ENCODE measurements around the gene BCORL1.

Gene BCORL1

DNA sequence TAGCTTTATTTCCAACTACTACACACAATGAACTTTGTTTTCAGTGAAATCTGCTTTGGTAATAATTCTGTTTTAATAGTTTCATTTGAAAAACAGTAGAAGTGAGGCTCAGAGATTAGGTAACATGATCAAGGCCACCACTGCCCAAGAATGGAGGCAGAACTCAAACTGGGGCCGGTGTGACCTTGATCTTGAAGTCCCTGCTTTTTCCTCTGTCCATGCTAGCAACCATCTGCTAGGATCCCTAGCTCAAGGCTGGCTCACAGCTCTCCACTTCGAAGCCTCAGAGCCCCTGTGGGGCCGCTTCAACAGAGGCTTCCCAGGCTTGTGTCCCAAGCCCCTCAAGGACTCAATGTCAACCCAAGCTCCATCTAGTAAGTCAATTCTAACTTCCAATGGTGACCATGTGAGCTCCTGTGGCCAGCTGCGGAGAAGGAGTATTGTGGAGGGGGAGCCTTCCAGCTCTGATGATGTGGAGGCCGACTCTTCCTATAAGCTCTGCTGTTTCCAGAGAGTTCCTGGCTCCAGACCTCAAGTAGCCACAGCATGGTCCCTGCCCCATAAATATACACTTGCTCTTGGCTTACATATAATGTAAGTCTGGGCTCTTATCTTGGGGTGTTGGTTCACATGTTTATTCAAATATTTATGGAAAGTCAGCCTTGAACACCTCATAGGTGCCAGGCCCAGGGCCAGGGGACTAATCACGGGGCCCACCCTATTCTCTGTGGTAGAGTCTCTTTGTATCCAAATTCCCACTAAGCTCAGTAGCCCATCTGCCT lies 113.0 kb downstream of the BCORL1 start:
- WGBS, 2 donors (ENCODE audit: extremely low coverage in 2 of 2, insufficient read length in 2 of 2, insufficient replicate concordance in 1 of 2) = no CpG with 5 or more reads among the region's 6 CpGs
- Histone ChIP-seq H3K9ac (ENCODE audit: low read depth, low read length, poor library complexity) (no peak overlapping the region), H2AFZ (ENCODE audit: low read length) (no peak overlapping the region), H4K8ac (ENCODE audit: low read depth, low read length) (no peak overlapping the region), H3K4me3 (ENCODE audit: low read length in 2 of 2) (no peak overlapping the region), H2BK12ac (ENCODE audit: low read length) (no peak overlapping the region), H2BK5ac (ENCODE audit: low read length) (no peak overlapping the region), H3K9me3 (replicated peaks in 1 of 2; ENCODE audit: control insufficient read depth in 2 of 2, insufficient read depth in 1 of 2, low read depth in 1 of 2, low read length in 2 of 2) (no peaks in the 10 kb centered on the region), H3K79me1 (ENCODE audit: low read depth, low read length) (peaks cover 1% of the 10 kb centered on the region), H3K23ac (ENCODE audit: low read depth, low read length, poor library complexity) (no peak overlapping the region), H3K4ac (ENCODE audit: low read length) (no peak overlapping the region), H2AK5ac (ENCODE audit: low read depth, low read length) (no peak overlapping the region), H3K27me3 (ENCODE audit: control insufficient read depth in 3 of 3, insufficient read depth in 3 of 3, low read depth in 1 of 3, low read length in 3 of 3) (no peaks in the 10 kb centered on the region), H3K4me1 (ENCODE audit: control insufficient read depth in 2 of 2, insufficient read depth in 1 of 2, low read depth in 1 of 2, low read length in 2 of 2) (no peaks in the 10 kb centered on the region), H2BK15ac (ENCODE audit: low read length) (no peak overlapping the region), H3K4me2 (ENCODE audit: insufficient read depth, low read length, poor library complexity, severe bottlenecking) (no peak overlapping the region), H3K27ac (replicated peaks; ENCODE audit: low read length) (no peak overlapping the region), H3K14ac (ENCODE audit: low read length) (no peak overlapping the region), H3K36me3 (replicated peaks in 1 of 2; ENCODE audit: control insufficient read depth in 2 of 2, insufficient read depth in 2 of 2, low read length in 2 of 2) (no peaks in the 10 kb centered on the region), H3K18ac (ENCODE audit: low read length) (no peak overlapping the region), H4K91ac (ENCODE audit: low read depth, low read length, poor library complexity) (no peak overlapping the region), H2BK120ac (ENCODE audit: low read depth, low read length) (no peak overlapping the region)
- DNase-seq (ENCODE audit: low spot score) = no peak

DNA sequence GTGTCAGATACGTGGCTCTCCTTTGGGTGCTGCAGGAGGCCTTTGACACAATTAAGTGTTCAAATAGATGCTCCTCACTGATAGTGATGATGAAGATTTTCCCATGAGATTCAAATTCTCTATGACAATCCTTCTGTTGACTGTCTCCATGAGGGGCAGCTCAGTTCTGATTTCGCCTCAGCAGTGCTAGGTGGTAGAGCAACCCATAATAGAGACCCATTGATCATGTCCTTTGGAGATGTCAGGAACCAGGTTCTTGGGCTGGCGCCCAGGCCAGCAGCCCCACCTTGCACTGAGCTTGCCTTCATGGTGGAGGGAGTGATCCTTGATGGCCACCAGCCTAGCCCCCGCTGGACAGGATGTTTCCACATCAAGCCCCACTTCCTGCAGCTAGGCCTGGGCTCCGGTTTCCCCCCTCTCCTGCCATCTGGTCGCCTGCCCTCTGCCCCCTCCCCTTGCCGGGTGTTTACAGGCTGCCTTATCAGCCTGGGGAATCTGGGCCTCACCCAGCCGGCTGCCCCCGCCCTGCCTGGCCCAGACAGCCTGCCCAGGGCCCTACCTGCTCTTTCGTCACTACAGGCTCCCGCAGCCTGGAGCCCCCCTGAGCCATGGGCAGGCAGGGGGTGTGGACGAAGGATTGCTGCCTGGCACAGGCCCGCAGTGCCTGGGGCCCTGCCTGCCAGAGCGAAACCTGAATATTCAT lies 115.2 kb downstream of the BCORL1 start:
- H2BK15ac ChIP-seq (ENCODE audit: low read length) = no peak overlapping the region
- H3K9ac ChIP-seq (ENCODE audit: low read depth, low read length, poor library complexity) = no peak overlapping the region
- no peaks in the 10 kb centered on the region for H3K36me3 ChIP-seq (replicated peaks in 1 of 2; ENCODE audit: control insufficient read depth in 2 of 2, insufficient read depth in 2 of 2, low read length in 2 of 2)
- no peaks in the 10 kb centered on the region for H3K27me3 ChIP-seq (ENCODE audit: control insufficient read depth in 3 of 3, insufficient read depth in 3 of 3, low read depth in 1 of 3, low read length in 3 of 3)
- no CpG with 5 or more reads among the region's 14 CpGs for WGBS, 2 donors (ENCODE audit: extremely low coverage in 2 of 2, insufficient read length in 2 of 2, insufficient replicate concordance in 1 of 2)
- H2AFZ ChIP-seq (ENCODE audit: low read length) = no peak overlapping the region
- H3K4me1 ChIP-seq (ENCODE audit: control insufficient read depth in 2 of 2, insufficient read depth in 1 of 2, low read depth in 1 of 2, low read length in 2 of 2) = no peaks in the 10 kb centered on the region
- peaks cover 1% of the 10 kb centered on the region for H3K79me1 ChIP-seq (ENCODE audit: low read depth, low read length)
- H2BK5ac ChIP-seq (ENCODE audit: low read length) = no peak overlapping the region
- no peak overlapping the region for H2BK120ac ChIP-seq (ENCODE audit: low read depth, low read length)
- H2BK12ac ChIP-seq (ENCODE audit: low read length) = no peak overlapping the region
- no peak for DNase-seq (ENCODE audit: low spot score)
- no peaks in the 10 kb centered on the region for H3K9me3 ChIP-seq (replicated peaks in 1 of 2; ENCODE audit: control insufficient read depth in 2 of 2, insufficient read depth in 1 of 2, low read depth in 1 of 2, low read length in 2 of 2)
- H3K4me2 ChIP-seq (ENCODE audit: insufficient read depth, low read length, poor library complexity, severe bottlenecking) = no peak overlapping the region
- no peak overlapping the region for H3K4me3 ChIP-seq (ENCODE audit: low read length in 2 of 2)
- H3K23ac ChIP-seq (ENCODE audit: low read depth, low read length, poor library complexity) = no peak overlapping the region
- no peak overlapping the region for H2AK5ac ChIP-seq (ENCODE audit: low read depth, low read length)
- no peak overlapping the region for H3K14ac ChIP-seq (ENCODE audit: low read length)
- H3K4ac ChIP-seq (ENCODE audit: low read length) = no peak overlapping the region
- no peak overlapping the region for H4K91ac ChIP-seq (ENCODE audit: low read depth, low read length, poor library complexity)
- no peak overlapping the region for H4K8ac ChIP-seq (ENCODE audit: low read depth, low read length)
- H3K18ac ChIP-seq (ENCODE audit: low read length) = no peak overlapping the region
- H3K27ac ChIP-seq (replicated peaks; ENCODE audit: low read length) = no peak overlapping the region

DNA sequence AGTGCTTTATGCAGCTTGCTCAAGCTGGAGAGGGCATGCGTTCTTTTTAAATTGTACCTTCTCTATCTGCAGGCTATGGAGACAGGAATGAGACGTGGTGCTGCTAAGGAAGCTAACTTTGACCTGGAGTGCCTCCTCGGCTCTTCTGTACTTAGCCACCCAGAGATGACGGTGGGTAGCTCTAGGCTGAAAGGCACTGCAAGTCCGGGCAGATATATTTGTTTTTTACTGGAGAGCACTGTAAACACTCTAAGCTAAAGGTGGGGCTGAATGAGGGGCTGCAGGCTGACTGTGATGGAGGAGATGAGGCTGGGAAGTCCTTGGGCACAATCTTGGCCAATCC lies 115.7 kb downstream of the BCORL1 start:
- Histone ChIP-seq H4K8ac (ENCODE audit: low read depth, low read length) (no peak overlapping the region), H3K4me3 (ENCODE audit: low read length in 2 of 2) (no peak overlapping the region), H3K79me1 (ENCODE audit: low read depth, low read length) (peaks cover 1% of the 10 kb centered on the region), H2BK15ac (ENCODE audit: low read length) (no peak overlapping the region), H2BK5ac (ENCODE audit: low read length) (no peak overlapping the region), H4K91ac (ENCODE audit: low read depth, low read length, poor library complexity) (no peak overlapping the region), H3K27me3 (ENCODE audit: control insufficient read depth in 3 of 3, insufficient read depth in 3 of 3, low read depth in 1 of 3, low read length in 3 of 3) (no peaks in the 10 kb centered on the region), H3K27ac (replicated peaks; ENCODE audit: low read length) (no peak overlapping the region), H3K14ac (ENCODE audit: low read length) (no peak overlapping the region), H3K36me3 (replicated peaks in 1 of 2; ENCODE audit: control insufficient read depth in 2 of 2, insufficient read depth in 2 of 2, low read length in 2 of 2) (no peaks in the 10 kb centered on the region), H3K18ac (ENCODE audit: low read length) (no peak overlapping the region), H3K9me3 (replicated peaks in 1 of 2; ENCODE audit: control insufficient read depth in 2 of 2, insufficient read depth in 1 of 2, low read depth in 1 of 2, low read length in 2 of 2) (no peaks in the 10 kb centered on the region), H2BK120ac (ENCODE audit: low read depth, low read length) (no peak overlapping the region), H2AFZ (ENCODE audit: low read length) (no peak overlapping the region), H2BK12ac (ENCODE audit: low read length) (no peak overlapping the region), H2AK5ac (ENCODE audit: low read depth, low read length) (no peak overlapping the region), H3K4me2 (ENCODE audit: insufficient read depth, low read length, poor library complexity, severe bottlenecking) (no peak overlapping the region), H3K4ac (ENCODE audit: low read length) (no peak overlapping the region), H3K23ac (ENCODE audit: low read depth, low read length, poor library complexity) (no peak overlapping the region), H3K9ac (ENCODE audit: low read depth, low read length, poor library complexity) (no peak overlapping the region), H3K4me1 (ENCODE audit: control insufficient read depth in 2 of 2, insufficient read depth in 1 of 2, low read depth in 1 of 2, low read length in 2 of 2) (no peaks in the 10 kb centered on the region)
- no peak for DNase-seq (ENCODE audit: low spot score)
- no CpG with 5 or more reads among the region's 5 CpGs for WGBS, 2 donors (ENCODE audit: extremely low coverage in 2 of 2, insufficient read length in 2 of 2, insufficient replicate concordance in 1 of 2)

DNA sequence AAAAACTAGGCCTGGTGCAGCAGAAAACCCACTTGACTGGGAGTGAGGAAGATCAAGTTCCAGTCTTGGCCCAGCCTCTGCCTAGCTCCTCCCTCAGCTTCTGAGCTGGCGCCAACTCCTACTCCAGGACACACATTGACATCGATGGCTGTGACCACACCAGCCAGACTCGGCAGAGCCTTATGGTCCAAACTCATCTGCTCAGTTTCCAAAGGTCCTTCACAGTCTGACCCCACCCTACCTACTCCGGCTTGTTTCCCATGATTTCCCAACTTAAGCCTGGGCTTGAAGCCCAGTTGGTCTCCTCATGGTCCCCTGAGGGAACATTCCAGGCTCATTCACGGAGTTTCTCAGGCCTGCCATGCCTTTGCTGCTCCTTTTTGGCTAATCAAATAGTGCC lies 117.7 kb downstream of the BCORL1 start:
- H3K27me3 ChIP-seq (ENCODE audit: control insufficient read depth in 3 of 3, insufficient read depth in 3 of 3, low read depth in 1 of 3, low read length in 3 of 3) = no peaks in the 10 kb centered on the region
- peaks cover 0 to 1% of the 10 kb centered on the region in 2 donors for H3K4me1 ChIP-seq (ENCODE audit: control insufficient read depth in 2 of 2, insufficient read depth in 1 of 2, low read depth in 1 of 2, low read length in 2 of 2)
- no peak overlapping the region for H3K9ac ChIP-seq (ENCODE audit: low read depth, low read length, poor library complexity)
- no CpG with 5 or more reads among the region's 5 CpGs for WGBS, 2 donors (ENCODE audit: extremely low coverage in 2 of 2, insufficient read length in 2 of 2, insufficient replicate concordance in 1 of 2)
- H4K8ac ChIP-seq (ENCODE audit: low read depth, low read length) = no peak overlapping the region
- no peak overlapping the region for H3K4ac ChIP-seq (ENCODE audit: low read length)
- no peak overlapping the region for H2AFZ ChIP-seq (ENCODE audit: low read length)
- H4K91ac ChIP-seq (ENCODE audit: low read depth, low read length, poor library complexity) = no peak overlapping the region
- no peak for DNase-seq (ENCODE audit: low spot score)
- no peak overlapping the region for H2AK5ac ChIP-seq (ENCODE audit: low read depth, low read length)
- no peak overlapping the region for H3K4me2 ChIP-seq (ENCODE audit: insufficient read depth, low read length, poor library complexity, severe bottlenecking)
- no peaks in the 10 kb centered on the region for H3K36me3 ChIP-seq (replicated peaks in 1 of 2; ENCODE audit: control insufficient read depth in 2 of 2, insufficient read depth in 2 of 2, low read length in 2 of 2)
- no peak overlapping the region for H2BK5ac ChIP-seq (ENCODE audit: low read length)
- no peak overlapping the region for H2BK120ac ChIP-seq (ENCODE audit: low read depth, low read length)
- H3K14ac ChIP-seq (ENCODE audit: low read length) = no peak overlapping the region
- no peak overlapping the region for H3K27ac ChIP-seq (replicated peaks; ENCODE audit: low read length)
- no peak overlapping the region for H2BK12ac ChIP-seq (ENCODE audit: low read length)
- H3K23ac ChIP-seq (ENCODE audit: low read depth, low read length, poor library complexity) = no peak overlapping the region
- H3K9me3 ChIP-seq (replicated peaks in 1 of 2; ENCODE audit: control insufficient read depth in 2 of 2, insufficient read depth in 1 of 2, low read depth in 1 of 2, low read length in 2 of 2) = no peaks in the 10 kb centered on the region
- H3K4me3 ChIP-seq (ENCODE audit: low read length in 2 of 2) = no peak overlapping the region
- H2BK15ac ChIP-seq (ENCODE audit: low read length) = no peak overlapping the region
- H3K18ac ChIP-seq (ENCODE audit: low read length) = no peak overlapping the region
- peaks cover 1% of the 10 kb centered on the region for H3K79me1 ChIP-seq (ENCODE audit: low read depth, low read length)

Measured in neuronal stem cell (in vitro differentiated cells).